PC-9 (cell line): ENCODE results near the gene CBR1. TPM values are rescaled to one million over a fixed set of nuclear protein-coding genes. Genes with fewer than 3 reads are reported as not detected.

Experiments used
- BruUV-seq: library from RNA; stranded (reverse); fragments of 400-500 nt; replicated peaks from 2 replicates; lab custom pipeline; 2021; lab: Mats Ljungman, UMichigan
- CTCF ChIA-PET: fragments of 300-600 bp; sonication (Branson Sonifier 250); formaldehyde crosslinking; loops from one replicate; lab custom pipeline; 2022; ENCODE audit warnings: antibody characterized with exemption; lab: Charles Lee
- POLR2A ChIA-PET: fragments of 300-600 bp; sonication (Branson Sonifier 250); formaldehyde crosslinking; loops from one replicate; lab custom pipeline; 2022; ENCODE audit warnings: antibody characterized with exemption; ENCODE audit not compliant: unreplicated experiment; lab: Charles Lee
- DNase-seq, 2 experiments: peaks; one replicate each; pipeline versions ENCODE4 v3.0.0 to v3.0.0-alpha.2; 2015 to 2022; ENCODE audit warnings: mixed read lengths in 1 of 2
- H2AFZ ChIP-seq: fragments of 200-600 bp; sonication (generic); 2 replicates; pipeline ENCODE4 v1.8.1; 2017; ENCODE audit warnings: antibody characterized with exemption
- H3F3A ChIP-seq: fragments of 200-600 bp; sonication (generic); 2 replicates; pipeline ENCODE4 v1.8.1; 2017; ENCODE audit warnings: antibody characterized with exemption, mild to moderate bottlenecking, low read depth; ENCODE audit not compliant: insufficient read depth
- H3K27ac ChIP-seq: fragments of 200-600 bp; sonication (generic); 2 replicates; pipeline ENCODE4 v1.6.1; 2016; ENCODE audit warnings: mixed run types
- H3K27me3 ChIP-seq: fragments of 200-600 bp; sonication (generic); 2 replicates; pipeline ENCODE4 v1.6.1; 2016; ENCODE audit warnings: low read depth, mixed run types; ENCODE audit not compliant: insufficient read depth
- H3K36me3 ChIP-seq: fragments of 200-600 bp; sonication (generic); 2 replicates; pipeline ENCODE4 v1.6.1; 2016; ENCODE audit warnings: low read depth, mixed run types
- H3K4me1 ChIP-seq: fragments of 200-600 bp; sonication (generic); replicated peaks from 2 replicates; pipeline ENCODE4 v1.6.1; 2016; ENCODE audit warnings: mixed run types; ENCODE audit not compliant: insufficient read depth
- H3K4me2 ChIP-seq: fragments of 200-600 bp; sonication (generic); 2 replicates; pipeline ENCODE4 v1.6.1; 2017; ENCODE audit warnings: mixed run types
- H3K4me3 ChIP-seq: fragments of 200-600 bp; sonication (generic); 2 replicates; pipeline ENCODE4 v1.6.1; 2016; ENCODE audit warnings: mixed run types
- H3K79me2 ChIP-seq: fragments of 200-600 bp; sonication (generic); 2 replicates; pipeline ENCODE4 v1.6.1; 2017; ENCODE audit warnings: low read depth, mixed run types
- H3K9me2 ChIP-seq: fragments of 200-600 bp; sonication (generic); 2 replicates; pipeline ENCODE4 v1.8.1; 2017; ENCODE audit warnings: mild to moderate bottlenecking; ENCODE audit not compliant: insufficient read depth
- H3K9me3 ChIP-seq: fragments of 200-600 bp; sonication (generic); 2 replicates; pipeline ENCODE4 v1.8.1; 2016; ENCODE audit warnings: low read depth; ENCODE audit not compliant: insufficient read depth
- H4K20me1 ChIP-seq: fragments of 200-600 bp; sonication (generic); 2 replicates; pipeline ENCODE4 v1.8.1; 2017; ENCODE audit not compliant: insufficient read depth
- EZH2 ChIP-seq: fragments of 200-600 bp; sonication (generic); IDR thresholded peaks from 2 replicates; pipeline ENCODE4 v1.8.0; 2017; ENCODE audit warnings: antibody characterized with exemption, low read depth
- intact Hi-C: fragments of 100-400 bp; cut with micrococcal nuclease; formaldehyde crosslinking; loops from one replicate; pipeline ENCODE4 v1.10.0; 2022; ENCODE audit not compliant: unreplicated experiment
- total RNA-seq: library from RNA; stranded (reverse); gene quantifications from 2 replicates; pipeline ENCODE4 v1.2.3, GENCODE V29; 2021
- TF ChIP-seq, protein P1 (sequence below): fragments of 200-600 bp; sonication (generic); conservative IDR thresholded peaks from 2 replicates; pipeline ENCODE4 v1.6.1; 2017; ENCODE audit warnings: mixed run types, antibody characterized with exemption, mild to moderate bottlenecking, moderate library complexity

CBR1 gene
- total RNA-seq, 1 experiment from 2014 or later, result 80.2 TPM

DNA sequence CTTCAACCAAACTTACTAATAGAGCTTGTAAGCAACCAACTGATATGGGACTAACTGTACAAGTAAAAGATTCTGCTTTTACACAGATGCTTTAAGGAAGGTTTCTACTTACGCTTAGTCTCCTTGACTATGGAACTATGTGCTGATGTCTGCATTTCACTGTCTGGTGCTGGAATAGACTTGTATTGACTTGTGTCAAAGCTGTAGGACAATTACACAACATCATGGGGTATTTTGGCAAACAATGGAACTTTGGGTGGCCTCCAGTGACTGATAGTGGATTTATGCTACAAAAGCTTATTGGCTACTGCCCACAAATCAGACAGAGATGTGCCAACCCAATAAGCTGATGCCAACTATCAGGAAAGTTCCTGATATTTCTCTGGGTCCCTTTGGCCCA, 10.6 kb downstream of the CBR1 start:
- no peaks in the 10 kb centered on the region for H3K79me2 ChIP-seq
- H3K27me3 ChIP-seq, result no peaks in the 10 kb centered on the region
- H3K9me3 ChIP-seq, result no peaks in the 10 kb centered on the region
- H3K4me1 ChIP-seq, result no peaks in the 10 kb centered on the region
- ChIA-PET POLR2A (no interaction called here), CTCF (no interaction called here)
- H3K4me2 ChIP-seq, result no peak overlapping the region
- no peaks in the 10 kb centered on the region for H3K9me2 ChIP-seq
- TF ChIP-seq EZH2, result no peak
- TF ChIP-seq, protein P1, sequence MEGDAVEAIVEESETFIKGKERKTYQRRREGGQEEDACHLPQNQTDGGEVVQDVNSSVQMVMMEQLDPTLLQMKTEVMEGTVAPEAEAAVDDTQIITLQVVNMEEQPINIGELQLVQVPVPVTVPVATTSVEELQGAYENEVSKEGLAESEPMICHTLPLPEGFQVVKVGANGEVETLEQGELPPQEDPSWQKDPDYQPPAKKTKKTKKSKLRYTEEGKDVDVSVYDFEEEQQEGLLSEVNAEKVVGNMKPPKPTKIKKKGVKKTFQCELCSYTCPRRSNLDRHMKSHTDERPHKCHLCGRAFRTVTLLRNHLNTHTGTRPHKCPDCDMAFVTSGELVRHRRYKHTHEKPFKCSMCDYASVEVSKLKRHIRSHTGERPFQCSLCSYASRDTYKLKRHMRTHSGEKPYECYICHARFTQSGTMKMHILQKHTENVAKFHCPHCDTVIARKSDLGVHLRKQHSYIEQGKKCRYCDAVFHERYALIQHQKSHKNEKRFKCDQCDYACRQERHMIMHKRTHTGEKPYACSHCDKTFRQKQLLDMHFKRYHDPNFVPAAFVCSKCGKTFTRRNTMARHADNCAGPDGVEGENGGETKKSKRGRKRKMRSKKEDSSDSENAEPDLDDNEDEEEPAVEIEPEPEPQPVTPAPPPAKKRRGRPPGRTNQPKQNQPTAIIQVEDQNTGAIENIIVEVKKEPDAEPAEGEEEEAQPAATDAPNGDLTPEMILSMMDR, result no peak
- H2AFZ ChIP-seq, result no peak overlapping the region
- no peaks in the 10 kb centered on the region for H3K36me3 ChIP-seq
- H3K4me3 ChIP-seq, result no peak overlapping the region
- no peak overlapping the region for H3K27ac ChIP-seq
- peaks cover 6% of the 10 kb centered on the region; the same call in 1 of the 2 replicates for H3F3A ChIP-seq
- H4K20me1 ChIP-seq, result no peaks in the 10 kb centered on the region
- no peak for DNase-seq
- BruUV-seq, result no TSS peak
- intact Hi-C loops, result no loop called here

DNA sequence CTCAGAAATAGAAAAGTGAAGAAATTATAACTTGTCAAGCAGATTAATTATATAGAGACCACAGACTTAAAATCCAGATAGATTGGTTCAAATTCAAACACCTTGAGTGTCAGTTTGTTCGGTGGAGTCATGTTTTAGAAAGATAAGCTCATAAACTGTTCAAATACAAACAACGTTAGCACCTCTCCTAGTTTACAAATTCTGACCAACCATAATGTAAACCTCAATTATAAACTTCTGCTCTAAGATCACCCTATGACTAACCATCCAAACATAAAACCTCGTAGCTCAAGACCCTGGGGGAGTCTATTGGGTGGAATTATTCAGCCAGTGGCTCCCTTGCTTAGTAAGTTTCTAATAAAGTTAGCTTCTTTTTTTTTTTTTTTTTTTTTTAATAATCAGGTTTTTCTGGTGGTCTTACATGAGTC, 12.4 kb downstream of the CBR1 start:
- ChIA-PET CTCF (no interaction called here), POLR2A (interaction anchor here (0.6 kb wide), 1 partner anchor 13 kb away, joined by 10 read pairs; no protein-coding TSS in a partner anchor)
- no peak for DNase-seq
- intact Hi-C loops, result no loop called here
- Histone ChIP-seq H3K4me2 (no peak overlapping the region), H3K4me1 (no peaks in the 10 kb centered on the region), H3K9me2 (no peaks in the 10 kb centered on the region), H3K36me3 (no peaks in the 10 kb centered on the region), H3F3A (no peaks in the 10 kb centered on the region), H2AFZ (no peak overlapping the region), H3K27ac (no peak overlapping the region), H3K4me3 (no peak overlapping the region), H3K9me3 (no peaks in the 10 kb centered on the region), H3K27me3 (no peaks in the 10 kb centered on the region), H4K20me1 (no peaks in the 10 kb centered on the region), H3K79me2 (no peaks in the 10 kb centered on the region)
- TF ChIP-seq, protein P1, result no peak
- TF ChIP-seq EZH2, result no peak
- BruUV-seq, result no TSS peak

DNA sequence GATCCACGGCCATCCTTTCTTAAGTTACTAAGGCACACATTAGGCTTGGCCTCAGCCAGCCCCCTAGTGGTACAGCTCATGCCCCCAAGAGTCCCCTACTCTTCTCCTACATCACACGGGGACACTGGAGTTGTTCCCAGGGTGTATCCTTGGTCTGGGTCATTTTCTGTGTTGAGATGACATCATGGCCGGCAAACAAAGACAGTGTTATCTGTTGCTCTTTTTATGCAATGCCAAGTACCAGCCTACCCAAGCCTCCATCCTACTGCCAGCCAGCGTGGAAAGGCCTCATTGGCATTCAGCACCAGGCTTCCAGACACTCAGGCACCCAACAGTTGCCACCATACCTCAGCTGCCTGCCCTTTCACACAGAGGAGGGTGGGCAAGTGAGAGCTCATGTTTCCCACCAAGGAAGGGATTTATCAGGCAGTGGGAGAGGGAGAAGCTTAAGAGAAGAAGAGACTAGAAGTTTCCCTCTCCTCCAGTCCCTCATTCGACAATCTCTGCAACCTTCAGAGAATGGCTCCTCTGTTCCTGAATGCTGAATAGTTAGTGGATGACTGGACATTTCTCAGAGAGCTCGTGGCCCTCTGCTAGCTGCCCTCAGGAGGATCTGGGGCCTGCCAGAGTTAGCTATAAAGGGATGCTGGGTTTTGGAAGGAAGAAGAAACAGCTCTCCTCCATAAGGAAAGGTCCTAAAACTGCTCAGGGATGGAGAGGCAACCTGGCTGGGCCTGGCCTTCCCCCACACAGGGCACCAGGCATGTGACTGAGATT, 17.7 kb downstream of the CBR1 start:
- H3K27ac ChIP-seq, result no peak overlapping the region
- no peak overlapping the region for H2AFZ ChIP-seq
- no peaks in the 10 kb centered on the region for H4K20me1 ChIP-seq
- H3K4me3 ChIP-seq, result no peak overlapping the region
- no peaks in the 10 kb centered on the region for H3K9me3 ChIP-seq
- no peak for DNase-seq
- no peaks in the 10 kb centered on the region for H3K79me2 ChIP-seq
- H3K4me2 ChIP-seq, result no peak overlapping the region
- intact Hi-C loops, result no loop called here
- no peaks in the 10 kb centered on the region for H3K4me1 ChIP-seq
- H3K27me3 ChIP-seq, result no peaks in the 10 kb centered on the region
- no peaks in the 10 kb centered on the region for H3K9me2 ChIP-seq
- BruUV-seq, result no TSS peak
- H3K36me3 ChIP-seq, result no peaks in the 10 kb centered on the region
- TF ChIP-seq EZH2, result no peak
- TF ChIP-seq, protein P1, result no peak
- H3F3A ChIP-seq, result no peaks in the 10 kb centered on the region
- ChIA-PET CTCF (interaction anchor here (0.6 kb wide), 1 partner anchor 331 kb away, joined by 3 read pairs; no protein-coding TSS in a partner anchor), POLR2A (interaction anchor here (0.6 to 0.7 kb wide), 3 partner anchors 11 to 155 kb away, joined by 4 to 5 read pairs (median 4); partner anchors contain the start of gene CBR3)
